K562 (cell line): ENCODE results near the gene DOLPP1. TPM values are rescaled to one million over a fixed set of nuclear protein-coding genes. Genes with fewer than 3 reads are reported as not detected.

ENCODE experiments used
- KAT2B ChIP-seq: IDR thresholded peaks from one replicate; pipeline ENCODE4 v1.6.1; 2012; ENCODE audit warnings: low read depth, mild to moderate bottlenecking, control low read depth, inconsistent platforms, low read length, moderate library complexity
- MCM7 ChIP-seq, 2 experiments: fragments of 450-650 bp; IDR thresholded peaks; 2 replicates each; pipeline ENCODE4 v1.6.1; 2016 to 2018
- PREB ChIP-seq: sonication (generic); formaldehyde crosslinking; IDR thresholded peaks from 2 replicates; pipeline ENCODE4 v1.8.1; 2023; ENCODE audit warnings: mild to moderate bottlenecking, missing genetic modification reagents
- SOX6 ChIP-seq: fragments of 450-650 bp; IDR thresholded peaks from 2 replicates; pipeline ENCODE4 v1.6.1; 2014; ENCODE audit warnings: mild to moderate bottlenecking
- ZBTB9 ChIP-seq: fragments of 450-650 bp; formaldehyde crosslinking; IDR thresholded peaks from 2 replicates; pipeline ENCODE4 v1.4.0; 2020; ENCODE audit warnings: mild to moderate bottlenecking, moderate library complexity
- polyA plus RNA-seq, 8 experiments: library from polyadenylated mRNA; depleted of rRNA in 4 of 8; stranded (reverse) in 5 of 8; unstranded in 3 of 8; fragments of >200 nt; fragmentation: Nextera tagmentation in 2 of 8; fragmentation: Illumina TruSeq in 1 of 8; extraction: Ambion mirVana in 2 of 8; extraction: Trizol in 1 of 8; gene quantifications; 2 replicates each; pipeline versions ENCODE4 v1.2.1 to v1.2.3, GENCODE V29; 2011 to 2014; ENCODE audit warnings: inconsistent platforms in 1 of 8, missing spikeins in 1 of 8
- total RNA-seq, 7 experiments: library from RNA; depleted of rRNA in 6 of 7; stranded (reverse); fragments of >200 nt in 6 of 7; fragmentation: Illumina TruSeq in 2 of 7; extraction: Trizol in 2 of 7; gene quantifications; 2 replicates each; pipeline versions ENCODE4 v1.2.1 to v1.2.3, GENCODE V29; 2011 to 2021; ENCODE audit warnings: low replicate concordance in 1 of 7
- TF ChIP-seq, protein P1 (sequence below): sonication (generic); formaldehyde crosslinking; IDR thresholded peaks from 2 replicates; pipeline ENCODE4 v1.8.0; 2023; ENCODE audit warnings: mild to moderate bottlenecking, missing genetic modification reagents

DOLPP1 gene
- total and polyA plus RNA-seq, 9 of the 15 experiments (the other 6 are each of a cell fraction or from before 2014, with no cell fraction given) = 3.0 to 39.8 (median 30.5) TPM

DNA sequence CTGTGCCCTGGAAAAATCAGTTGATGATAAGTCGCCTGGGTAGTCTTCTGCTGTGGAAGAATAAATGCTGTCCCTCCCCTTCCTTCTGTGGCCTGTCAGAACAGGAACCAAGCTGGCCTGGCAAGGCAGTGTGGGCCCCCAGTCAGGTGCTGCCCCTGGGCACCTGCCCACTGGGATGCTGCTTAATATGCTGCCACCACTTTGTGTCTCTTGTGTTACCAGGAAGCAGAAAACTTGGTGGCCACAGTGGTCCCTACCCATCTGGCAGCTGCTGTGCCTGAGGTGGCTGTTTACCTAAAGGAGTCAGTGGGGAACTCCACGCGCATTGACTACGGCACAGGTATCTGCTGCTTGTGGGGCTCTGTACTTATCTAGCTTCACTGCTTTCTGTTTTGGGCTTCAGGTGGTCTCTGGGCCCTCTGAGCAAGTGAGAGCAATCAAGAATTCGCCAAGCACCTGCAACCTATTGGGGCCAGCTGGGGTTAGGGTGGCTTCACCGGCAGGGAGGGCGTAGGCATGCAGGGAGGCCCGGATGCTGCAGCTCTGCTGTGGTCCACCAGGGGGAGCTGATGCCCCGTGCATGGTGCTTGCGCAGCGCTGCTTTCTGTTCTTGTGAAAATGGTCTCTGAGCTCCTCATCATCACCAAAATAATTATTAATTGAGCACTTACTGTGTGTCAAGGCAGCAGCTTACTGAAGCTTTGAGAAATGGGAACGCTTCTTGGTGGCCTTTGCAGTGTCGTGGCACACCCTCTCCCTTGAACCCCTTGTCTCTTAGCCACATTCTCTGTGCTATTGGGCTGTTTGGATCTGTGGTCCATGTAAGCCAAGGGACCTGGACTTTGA is 50.6 kb downstream of the DOLPP1 start (continued):
- TF ChIP-seq MCM7 (IDR thresholded peaks at IDR 0.05) = no peak
- TF ChIP-seq, protein P1, sequence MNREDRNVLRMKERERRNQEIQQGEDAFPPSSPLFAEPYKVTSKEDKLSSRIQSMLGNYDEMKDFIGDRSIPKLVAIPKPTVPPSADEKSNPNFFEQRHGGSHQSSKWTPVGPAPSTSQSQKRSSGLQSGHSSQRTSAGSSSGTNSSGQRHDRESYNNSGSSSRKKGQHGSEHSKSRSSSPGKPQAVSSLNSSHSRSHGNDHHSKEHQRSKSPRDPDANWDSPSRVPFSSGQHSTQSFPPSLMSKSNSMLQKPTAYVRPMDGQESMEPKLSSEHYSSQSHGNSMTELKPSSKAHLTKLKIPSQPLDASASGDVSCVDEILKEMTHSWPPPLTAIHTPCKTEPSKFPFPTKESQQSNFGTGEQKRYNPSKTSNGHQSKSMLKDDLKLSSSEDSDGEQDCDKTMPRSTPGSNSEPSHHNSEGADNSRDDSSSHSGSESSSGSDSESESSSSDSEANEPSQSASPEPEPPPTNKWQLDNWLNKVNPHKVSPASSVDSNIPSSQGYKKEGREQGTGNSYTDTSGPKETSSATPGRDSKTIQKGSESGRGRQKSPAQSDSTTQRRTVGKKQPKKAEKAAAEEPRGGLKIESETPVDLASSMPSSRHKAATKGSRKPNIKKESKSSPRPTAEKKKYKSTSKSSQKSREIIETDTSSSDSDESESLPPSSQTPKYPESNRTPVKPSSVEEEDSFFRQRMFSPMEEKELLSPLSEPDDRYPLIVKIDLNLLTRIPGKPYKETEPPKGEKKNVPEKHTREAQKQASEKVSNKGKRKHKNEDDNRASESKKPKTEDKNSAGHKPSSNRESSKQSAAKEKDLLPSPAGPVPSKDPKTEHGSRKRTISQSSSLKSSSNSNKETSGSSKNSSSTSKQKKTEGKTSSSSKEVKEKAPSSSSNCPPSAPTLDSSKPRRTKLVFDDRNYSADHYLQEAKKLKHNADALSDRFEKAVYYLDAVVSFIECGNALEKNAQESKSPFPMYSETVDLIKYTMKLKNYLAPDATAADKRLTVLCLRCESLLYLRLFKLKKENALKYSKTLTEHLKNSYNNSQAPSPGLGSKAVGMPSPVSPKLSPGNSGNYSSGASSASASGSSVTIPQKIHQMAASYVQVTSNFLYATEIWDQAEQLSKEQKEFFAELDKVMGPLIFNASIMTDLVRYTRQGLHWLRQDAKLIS (CRISPR knock-in tag) = no peak
- no peak for TF ChIP-seq KAT2B
- TF ChIP-seq SOX6 = no peak
- TF ChIP-seq ZBTB9 = no peak
- no peak for TF ChIP-seq PREB (CRISPR knock-in tag)
